ENCODE results near the gene NXPE2.

Gene NXPE2

DNA sequence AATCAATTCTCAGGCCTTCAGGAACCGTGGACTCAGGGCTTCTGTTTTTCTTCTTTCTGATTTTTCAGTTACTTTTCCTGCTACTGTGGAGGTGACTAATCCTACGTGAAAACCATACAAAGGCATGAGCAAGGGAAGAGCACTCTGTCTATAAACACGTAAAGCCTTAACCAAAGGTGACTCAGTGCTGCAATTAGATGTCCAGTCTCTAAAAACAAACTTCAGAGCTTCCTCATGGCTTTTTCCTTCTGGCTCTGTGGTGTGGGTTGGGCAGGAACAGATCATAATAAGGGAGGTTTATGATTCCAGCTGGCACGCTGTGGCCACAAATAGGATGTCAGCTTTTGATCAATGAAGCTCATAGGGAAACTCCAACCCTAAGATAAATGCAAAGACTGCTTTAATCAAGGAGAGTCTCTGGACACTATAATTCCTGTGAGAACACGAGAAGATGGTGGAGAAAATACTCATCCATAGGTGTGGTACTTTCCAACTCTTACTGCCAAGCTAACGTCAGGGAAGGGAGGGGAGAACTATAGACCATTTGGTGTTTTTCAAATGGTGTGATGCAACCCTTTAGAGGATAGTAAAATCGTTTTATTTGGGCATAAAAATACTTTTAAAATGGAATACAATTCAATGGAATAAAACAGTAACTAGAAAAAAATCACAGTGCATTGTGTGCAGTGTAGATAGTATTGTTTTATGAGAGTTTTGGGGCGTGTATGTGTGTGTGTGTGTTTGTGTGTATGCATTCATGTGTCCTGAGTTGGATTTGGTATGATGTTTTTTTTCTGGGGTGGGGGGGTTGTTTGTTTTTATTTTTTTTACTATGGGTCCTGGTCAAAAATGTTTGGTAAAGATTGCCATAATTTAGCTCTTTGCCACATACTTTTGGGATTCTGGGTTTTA is at the start of gene NXPE2:
Gene NXPE2 (plus strand): TSS at position 403 of the 912 bp plus-strand sequence. CDS start 49 bp downstream, at position 452.
- TF ChIP-seq GATA3 (IDR thresholded peaks at IDR 0.05; ENCODE audit: low read depth, low read length) (no peak), GATA2 (IDR thresholded peaks at IDR 0.05; ENCODE audit: low read depth, low read length) (no peak)

DNA sequence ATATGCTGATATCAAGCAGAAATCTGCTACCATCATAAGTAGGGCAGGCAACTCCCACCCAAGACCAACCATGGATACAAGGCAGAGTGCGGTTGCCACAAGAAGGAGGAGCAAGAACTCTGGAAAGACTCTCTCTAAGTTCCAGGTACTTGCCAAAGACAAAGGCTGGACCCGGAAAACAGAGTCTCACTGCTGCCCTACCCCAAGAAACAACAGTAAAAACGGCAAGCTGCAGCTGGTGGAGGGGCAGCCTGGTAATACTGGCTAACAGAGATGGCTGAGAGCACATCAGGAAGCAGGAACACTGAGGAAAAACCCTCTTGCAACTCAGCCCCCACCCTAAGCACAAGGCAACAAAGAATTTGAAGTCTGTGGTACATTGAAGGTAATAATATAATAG is 27.7 kb upstream of the NXPE2 start:
- TF ChIP-seq GATA3 (IDR thresholded peaks at IDR 0.05; ENCODE audit: low read depth, low read length), result no peak
- TF ChIP-seq GATA2 (IDR thresholded peaks at IDR 0.05; ENCODE audit: low read depth, low read length), result no peak

DNA sequence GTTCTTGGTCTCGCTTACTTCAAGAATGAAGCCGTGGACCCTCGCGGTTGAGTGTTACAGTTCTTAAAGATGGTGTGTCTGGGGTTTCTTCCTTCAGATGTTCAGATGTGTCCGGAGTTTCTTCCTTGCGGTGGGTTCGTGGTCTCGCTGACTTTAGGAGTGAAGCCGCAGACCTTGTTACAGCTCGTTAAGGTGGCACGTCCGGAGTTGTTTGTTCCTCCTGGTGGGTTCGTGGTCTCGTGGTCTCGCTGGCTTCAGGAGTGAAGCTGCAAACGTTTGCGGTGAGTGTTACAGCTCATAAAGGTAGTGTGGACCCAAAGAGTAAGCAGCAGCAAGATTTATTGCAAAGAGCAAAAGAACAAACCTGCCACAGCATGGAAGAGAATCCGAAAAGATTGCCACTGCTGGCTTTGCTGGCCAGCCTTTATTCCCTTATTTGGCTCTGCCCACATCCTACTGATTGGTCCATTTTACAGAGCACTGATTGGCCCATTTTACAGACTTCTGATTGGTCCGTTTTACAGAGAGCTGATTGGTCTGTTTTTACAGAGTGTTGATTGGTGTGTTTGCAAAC is 27.1 kb upstream of the NXPE2 start:
- TF ChIP-seq GATA3 (IDR thresholded peaks at IDR 0.05; ENCODE audit: low read depth, low read length), result no peak
- no peak for TF ChIP-seq GATA2 (IDR thresholded peaks at IDR 0.05; ENCODE audit: low read depth, low read length)

DNA sequence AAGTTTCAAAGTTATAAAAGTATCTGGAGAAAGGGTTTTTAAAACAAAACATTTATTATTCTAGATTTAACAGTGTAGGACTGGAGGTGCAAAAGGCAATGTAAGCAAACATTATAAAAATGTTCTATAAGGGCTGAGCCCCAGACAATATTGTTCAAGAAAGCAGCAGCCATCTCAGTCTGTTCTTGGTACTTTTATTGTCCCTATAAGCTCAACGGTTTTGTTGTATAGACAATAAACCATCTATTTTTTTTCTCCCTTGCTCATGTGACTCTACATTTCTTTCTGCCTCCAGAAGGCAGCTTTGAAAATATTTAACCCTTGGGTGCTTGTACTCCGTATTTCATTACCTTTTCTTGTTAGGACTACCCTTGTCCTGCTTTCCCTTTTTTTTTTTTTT is 25.2 kb upstream of the NXPE2 start:
- TF ChIP-seq GATA3 (IDR thresholded peaks at IDR 0.05; ENCODE audit: low read depth, low read length), result no peak
- no peak for TF ChIP-seq GATA2 (IDR thresholded peaks at IDR 0.05; ENCODE audit: low read depth, low read length)

DNA sequence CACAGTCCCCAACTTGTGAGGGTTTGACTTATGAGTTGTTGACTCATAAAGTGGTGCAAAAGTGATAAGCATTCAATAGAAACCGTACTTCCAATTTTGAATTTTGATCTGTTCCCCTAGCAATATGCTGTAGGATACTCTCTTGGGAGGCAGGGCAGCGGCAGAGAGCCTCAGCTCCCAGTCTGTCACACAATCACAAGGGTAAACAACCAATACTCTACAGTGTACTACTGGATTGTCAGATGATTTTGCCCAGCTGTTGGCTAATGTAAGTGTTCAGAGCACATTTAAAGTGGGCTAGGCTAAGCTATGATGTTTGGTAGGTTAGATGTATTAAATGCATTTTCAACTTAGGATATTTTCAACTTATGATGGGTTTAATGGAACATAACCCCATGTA is 13.7 kb upstream of the NXPE2 start:
- no peak for TF ChIP-seq GATA3 (IDR thresholded peaks at IDR 0.05; ENCODE audit: low read depth, low read length)
- no peak for TF ChIP-seq GATA2 (IDR thresholded peaks at IDR 0.05; ENCODE audit: low read depth, low read length)

DNA sequence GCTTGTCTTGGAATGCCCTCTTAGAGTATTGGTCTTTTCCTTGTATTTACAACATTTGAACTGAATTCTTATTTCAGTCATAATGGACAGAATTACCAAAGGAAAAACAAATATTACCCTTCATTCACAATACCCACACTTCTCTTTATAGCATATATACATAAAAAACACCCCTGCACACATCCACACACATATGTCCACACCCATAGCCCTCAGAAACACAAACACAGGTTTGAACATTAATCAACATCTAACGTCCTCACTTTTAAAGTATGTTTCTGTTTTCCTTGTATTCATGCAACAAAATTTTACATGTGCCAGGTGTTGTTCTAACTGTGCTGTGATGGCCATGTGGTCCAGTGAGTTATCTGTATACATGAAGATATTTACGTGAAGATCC is 11.6 kb upstream of the NXPE2 start:
- TF ChIP-seq GATA3 (IDR thresholded peaks at IDR 0.05; ENCODE audit: low read depth, low read length) (no peak), GATA2 (IDR thresholded peaks at IDR 0.05; ENCODE audit: low read depth, low read length) (no peak)

DNA sequence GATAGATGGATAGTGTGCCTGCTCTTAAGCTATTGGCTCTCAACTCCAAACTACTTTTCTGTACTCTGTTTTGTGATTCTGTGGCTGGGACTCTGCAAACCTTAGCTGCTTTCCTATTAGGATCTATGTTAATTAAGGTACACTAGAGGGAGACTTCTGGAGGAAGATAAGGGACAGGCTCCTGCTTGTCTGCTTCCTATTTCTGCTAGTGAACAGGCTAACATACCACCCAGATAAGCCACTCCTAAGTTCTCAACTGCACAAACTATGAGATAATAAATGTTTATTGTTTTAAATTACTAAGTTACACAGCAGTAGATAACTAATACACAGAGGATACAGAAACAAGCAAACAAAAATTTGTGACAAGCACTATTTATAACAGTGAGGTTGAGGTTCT is 10.2 kb upstream of the NXPE2 start:
- TF ChIP-seq GATA2 (IDR thresholded peaks at IDR 0.05; ENCODE audit: low read depth, low read length) (no peak), GATA3 (IDR thresholded peaks at IDR 0.05; ENCODE audit: low read depth, low read length) (no peak)

DNA sequence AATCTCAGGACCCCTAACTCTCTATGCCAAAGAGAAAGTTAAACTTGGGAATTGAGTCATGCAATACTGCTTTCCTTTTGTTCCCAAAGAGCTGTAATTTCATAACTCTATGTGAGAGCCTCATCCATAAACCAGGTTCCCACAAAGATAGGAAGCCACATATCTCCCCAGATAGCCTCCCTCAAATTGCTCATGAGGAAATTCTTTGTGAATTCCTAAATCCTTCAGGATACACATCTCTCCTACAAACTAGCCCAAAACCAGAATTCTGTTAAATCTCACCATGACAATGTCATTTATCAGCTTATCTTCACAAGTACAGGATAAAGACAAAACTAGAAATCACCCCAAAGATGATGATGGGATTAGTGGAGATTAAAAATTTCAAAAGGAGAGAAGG is 4.7 kb upstream of the NXPE2 start:
- no peak for TF ChIP-seq GATA2 (IDR thresholded peaks at IDR 0.05; ENCODE audit: low read depth, low read length)
- TF ChIP-seq GATA3 (IDR thresholded peaks at IDR 0.05; ENCODE audit: low read depth, low read length), result no peak

DNA sequence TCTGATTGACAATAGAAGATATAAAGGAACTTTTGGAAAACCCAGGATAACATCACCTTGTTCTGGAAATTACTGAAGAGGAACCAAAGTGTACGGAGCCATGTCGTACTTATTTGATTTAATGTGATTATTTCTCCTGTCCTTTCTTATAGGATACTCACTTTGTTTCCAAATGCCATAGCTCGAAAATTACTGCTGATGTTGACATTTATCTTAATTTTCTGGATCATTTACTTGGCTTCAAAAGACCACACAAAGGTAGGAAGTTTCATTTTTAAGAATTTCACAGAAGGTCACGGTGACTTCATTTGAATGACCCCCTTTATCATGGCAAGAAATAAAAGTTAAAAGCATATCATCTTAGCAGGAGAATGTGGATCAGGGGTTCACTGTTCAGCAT is 1.2 kb downstream of the NXPE2 start:
- no peak for TF ChIP-seq GATA3 (IDR thresholded peaks at IDR 0.05; ENCODE audit: low read depth, low read length)
- TF ChIP-seq GATA2 (IDR thresholded peaks at IDR 0.05; ENCODE audit: low read depth, low read length), result no peak

DNA sequence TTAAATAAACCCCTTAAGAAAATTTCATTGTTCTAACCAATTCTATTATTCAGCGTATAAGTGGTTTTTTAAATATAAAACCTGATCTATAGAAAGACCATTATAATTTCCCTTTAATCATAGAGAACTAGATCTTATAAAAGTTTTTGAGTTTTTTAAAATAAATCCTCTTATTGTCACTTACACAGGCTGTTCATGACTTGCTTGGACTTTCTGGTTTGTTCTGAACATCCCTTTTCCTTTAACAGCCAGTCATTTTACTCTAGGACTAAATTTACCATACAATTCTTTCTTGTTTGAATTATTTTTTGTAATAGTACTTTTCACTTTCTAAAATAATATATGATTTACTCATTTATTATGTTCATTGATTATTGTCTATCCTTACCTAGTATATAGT is 4.7 kb downstream of the NXPE2 start:
- TF ChIP-seq GATA3 (IDR thresholded peaks at IDR 0.05; ENCODE audit: low read depth, low read length), result no peak
- no peak for TF ChIP-seq GATA2 (IDR thresholded peaks at IDR 0.05; ENCODE audit: low read depth, low read length)

DNA sequence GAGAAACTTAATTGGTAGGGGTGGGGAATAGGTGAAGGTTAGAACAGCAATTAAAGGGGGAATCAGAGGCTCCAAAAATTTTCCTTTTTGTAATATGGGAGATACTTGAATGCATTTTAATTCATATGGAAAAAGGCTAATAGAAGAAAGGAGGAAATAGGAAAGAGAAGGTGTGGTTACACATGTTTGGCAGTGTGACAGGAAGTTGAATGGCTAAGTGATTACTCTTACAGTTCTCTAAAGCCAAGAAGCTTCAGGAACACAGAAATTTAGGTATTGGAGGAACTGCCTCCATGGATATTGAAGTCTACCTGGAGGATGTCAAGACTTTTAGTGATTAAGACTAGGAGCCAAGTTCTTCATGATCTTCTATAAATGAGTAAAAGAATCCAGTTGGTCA is 6.3 kb downstream of the NXPE2 start:
- TF ChIP-seq GATA2 (IDR thresholded peaks at IDR 0.05; ENCODE audit: low read depth, low read length), result no peak
- TF ChIP-seq GATA3 (IDR thresholded peaks at IDR 0.05; ENCODE audit: low read depth, low read length), result no peak

DNA sequence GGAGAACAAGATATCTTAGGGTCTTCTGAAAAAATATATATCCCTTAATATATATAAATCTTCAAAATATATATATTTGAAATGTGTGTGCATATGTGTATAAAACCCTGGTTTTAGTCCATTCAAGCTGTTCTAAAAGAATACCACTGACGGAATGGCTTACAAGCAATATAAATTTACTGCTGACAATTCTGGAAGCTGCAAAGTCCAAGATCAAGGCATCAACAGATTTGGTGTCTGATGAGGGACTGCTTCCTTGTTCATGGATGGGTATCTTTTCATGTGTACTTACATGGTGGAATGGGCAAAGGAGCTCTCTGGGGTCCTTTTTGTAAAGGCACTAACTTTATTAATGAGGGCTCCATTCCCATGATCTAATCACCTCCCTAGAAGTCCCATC is 6.8 kb downstream of the NXPE2 start:
- no peak for TF ChIP-seq GATA2 (IDR thresholded peaks at IDR 0.05; ENCODE audit: low read depth, low read length)
- no peak for TF ChIP-seq GATA3 (IDR thresholded peaks at IDR 0.05; ENCODE audit: low read depth, low read length)

DNA sequence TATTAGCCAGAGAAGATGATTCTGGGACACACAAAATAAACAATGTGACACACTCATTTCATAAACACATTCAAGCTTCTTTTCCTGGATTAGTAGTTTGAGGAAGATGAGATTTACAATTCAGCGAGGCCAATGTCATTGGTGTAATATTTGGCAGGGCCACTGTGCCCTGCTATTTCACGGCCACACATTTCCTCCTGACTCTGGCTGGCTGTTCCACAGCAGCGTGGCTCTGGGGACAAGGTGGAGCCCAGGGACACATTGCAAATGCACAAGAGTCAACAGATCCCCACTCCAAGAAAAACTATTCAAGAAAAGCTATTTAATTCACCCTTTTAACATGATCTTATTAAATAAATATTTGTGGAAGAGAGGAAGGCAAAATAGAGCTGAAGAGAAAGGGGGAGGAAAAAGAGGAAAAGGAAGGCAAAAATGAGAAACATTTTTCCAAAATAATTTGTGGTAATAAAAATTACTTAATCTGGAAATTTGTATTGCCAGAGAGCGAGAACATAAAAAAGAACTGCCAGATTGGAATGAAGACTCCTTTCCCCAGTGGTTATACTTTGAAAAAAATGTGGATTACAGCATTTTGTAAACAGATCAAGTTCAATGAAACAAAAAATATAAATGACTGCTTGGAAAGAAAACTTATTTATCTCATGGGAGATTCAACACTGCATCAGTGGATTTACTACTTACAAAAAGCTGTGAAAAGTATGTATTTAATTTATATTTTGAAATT is 27.1 kb downstream of the NXPE2 start:
- no peak for TF ChIP-seq GATA3 (IDR thresholded peaks at IDR 0.05; ENCODE audit: low read depth, low read length)

DNA sequence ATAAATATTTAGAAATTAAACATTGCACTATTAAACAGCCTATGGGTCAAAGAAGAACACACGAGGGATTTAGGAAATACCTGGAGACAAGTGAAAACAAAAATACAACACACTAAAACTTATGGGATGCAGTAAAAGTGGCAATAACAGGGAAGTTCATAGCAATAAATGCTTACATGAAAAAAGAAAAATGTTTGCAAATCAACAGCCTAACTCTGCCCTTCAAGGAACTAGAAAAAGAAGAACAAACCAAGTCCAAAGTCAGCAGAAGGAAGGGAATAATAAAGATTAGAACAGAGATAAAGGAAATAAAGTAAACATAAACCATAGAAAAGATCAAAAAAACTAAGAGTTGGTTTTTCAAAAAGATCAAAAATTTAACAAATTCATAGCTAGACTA is 31.6 kb downstream of the NXPE2 start:
- TF ChIP-seq GATA2 (IDR thresholded peaks at IDR 0.05; ENCODE audit: low read depth, low read length) (no peak), GATA3 (IDR thresholded peaks at IDR 0.05; ENCODE audit: low read depth, low read length) (no peak)

DNA sequence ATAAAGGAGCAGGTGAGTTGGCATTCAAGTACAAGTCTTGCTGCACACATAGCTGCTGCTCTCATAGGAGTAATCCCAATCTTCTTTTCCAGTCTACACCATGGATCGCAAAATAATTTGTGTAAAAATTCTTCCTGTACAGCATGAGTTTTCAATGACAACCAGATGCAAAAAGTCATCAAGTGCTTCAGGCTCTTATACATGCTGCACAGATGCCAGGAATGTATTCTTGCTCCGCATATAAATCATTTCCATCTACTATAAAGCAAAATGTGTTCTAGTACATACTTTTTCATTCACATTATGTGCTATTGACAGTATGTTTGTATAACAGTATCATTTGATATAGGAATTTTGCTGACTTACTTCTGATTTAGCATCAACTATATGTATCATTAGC is 35.4 kb downstream of the NXPE2 start:
- TF ChIP-seq GATA2 (IDR thresholded peaks at IDR 0.05; ENCODE audit: low read depth, low read length), result no peak
- no peak for TF ChIP-seq GATA3 (IDR thresholded peaks at IDR 0.05; ENCODE audit: low read depth, low read length)

Measured in SH-SY5Y (cell line).